ENCODE results near the gene EML1.

EML1 gene

GRCh38 chr14:99986396-99986795, 193.2 kb downstream of the EML1 start:
- no peak for DNase-seq (ENCODE audit: low spot score)
- no peak for TF ChIP-seq CTCF (IDR thresholded peaks at IDR 0.05; ENCODE audit: extremely low read depth, insufficient read depth, missing control alignments)
- in situ Hi-C loops (cut with MboI; ENCODE audit: low pct_unique_long_range_greater_than_20kb, low sequenced_read_pairs, unreplicated experiment): no loop called here

GRCh38 chr14:99989032-99989431, 195.8 kb downstream of the EML1 start:
- TF ChIP-seq CTCF (IDR thresholded peaks at IDR 0.05; ENCODE audit: extremely low read depth, insufficient read depth, missing control alignments): no peak
- DNase-seq (ENCODE audit: low spot score): no peak
- in situ Hi-C loops (cut with MboI; ENCODE audit: low pct_unique_long_range_greater_than_20kb, low sequenced_read_pairs, unreplicated experiment): no loop called here

DNA sequence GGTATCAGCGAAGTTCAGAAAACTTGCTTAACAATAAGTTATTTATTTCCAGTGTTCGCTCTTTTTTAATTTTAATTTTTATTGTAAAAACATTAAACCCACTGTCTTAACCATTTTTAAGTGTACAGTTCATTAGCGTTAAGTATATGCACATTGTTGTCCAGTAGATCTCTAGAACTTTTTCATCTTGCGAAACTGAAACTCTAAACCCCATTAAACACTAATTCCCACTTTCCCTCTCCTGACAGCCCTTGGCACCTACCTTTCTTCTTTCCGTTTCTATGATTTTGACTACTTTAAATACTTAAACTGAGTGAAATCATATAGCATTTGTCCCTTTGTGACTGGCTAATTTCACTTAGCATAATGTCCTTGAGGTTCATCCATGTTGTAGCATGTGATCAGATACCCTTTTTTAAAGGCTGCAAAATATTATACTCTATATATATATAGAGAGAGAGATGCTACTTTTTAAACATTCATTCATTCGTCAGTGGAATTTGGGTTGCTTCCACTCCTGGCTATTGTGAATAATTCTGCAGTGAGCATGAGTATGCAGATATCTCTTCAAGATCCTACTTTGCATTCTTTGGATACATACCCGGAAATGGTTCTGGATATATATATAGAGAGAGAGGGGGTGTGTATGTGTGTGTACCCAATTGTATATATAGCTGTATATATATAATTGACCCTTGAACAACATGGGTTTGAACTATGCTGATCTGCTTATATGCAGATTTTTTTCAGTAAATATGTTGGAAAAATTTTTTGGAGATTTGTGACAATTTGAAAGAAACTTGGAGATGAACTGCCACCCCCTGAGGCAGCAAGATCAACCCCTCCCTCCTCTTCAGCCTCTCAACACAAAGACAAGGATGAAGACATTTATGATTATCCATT, 197.3 kb downstream of the EML1 start:
- no peak for DNase-seq (ENCODE audit: low spot score)
- in situ Hi-C loops (cut with MboI; ENCODE audit: low pct_unique_long_range_greater_than_20kb, low sequenced_read_pairs, unreplicated experiment): no loop called here
- no peak for TF ChIP-seq CTCF (IDR thresholded peaks at IDR 0.05; ENCODE audit: extremely low read depth, insufficient read depth, missing control alignments)

DNA sequence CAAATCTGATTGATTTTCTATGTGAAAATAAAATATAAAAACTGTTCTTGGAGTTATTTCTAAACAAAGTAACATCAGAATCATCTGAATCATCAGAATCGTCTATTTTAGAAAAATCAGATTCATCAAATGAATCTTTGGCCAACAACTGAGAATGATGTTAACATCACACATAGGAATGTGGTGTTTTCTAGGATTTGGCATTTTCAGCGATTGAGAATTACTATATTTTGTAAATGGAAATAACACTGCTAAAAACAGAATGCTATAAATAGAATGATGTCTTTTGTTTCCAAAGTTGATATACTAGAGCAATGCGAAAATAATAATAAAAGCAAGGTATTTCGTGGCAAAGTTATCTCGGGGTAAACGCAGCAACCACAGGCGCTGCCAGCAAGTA, 198.1 kb downstream of the EML1 start:
- in situ Hi-C loops (cut with MboI; ENCODE audit: low pct_unique_long_range_greater_than_20kb, low sequenced_read_pairs, unreplicated experiment): no loop called here
- TF ChIP-seq CTCF (IDR thresholded peaks at IDR 0.05; ENCODE audit: extremely low read depth, insufficient read depth, missing control alignments): no peak
- no peak for DNase-seq (ENCODE audit: low spot score)

Measured in GM13977 (cell line).